HG03432 (cell line): ENCODE measurements around the gene ACTMAP.

Experiments
- ATAC-seq: cut with Tn5 transposase; IDR thresholded peaks from one replicate; pipeline ENCODE4 v1.9.1; 2021; ENCODE audit warnings: mild to moderate bottlenecking, moderate library complexity; ENCODE audit not compliant: unreplicated experiment

The ACTMAP gene

GRCh38 chr19:40721936-40722661, 28.2 kb downstream of the ACTMAP start:
- no peak for ATAC-seq

- ATAC-seq, result no peak
Measured at GRCh38 chr19:40721140-40721486, 29.2 kb downstream of the ACTMAP start.

GRCh38 chr19:40719414-40719894, 30.8 kb downstream of the ACTMAP start:
- no peak for ATAC-seq

- ATAC-seq, result no peak
Measured at GRCh38 chr19:40718774-40719391, 31.4 kb downstream of the ACTMAP start.

GRCh38 chr19:40717880-40718773, 32.1 kb downstream of the ACTMAP start:
- no peak for ATAC-seq

GRCh38 chr19:40717325-40717879, 32.9 kb downstream of the ACTMAP start:
- ATAC-seq, result no peak

GRCh38 chr19:40716482-40717324, 33.6 kb downstream of the ACTMAP start, which contains the start of the genes COQ8B and ITPKC:
TSS of gene COQ8B (minus strand) at chr19:40716886. CDS start at chr19:40714632, 2,254 bp downstream.
TSS of gene ITPKC (plus strand) at chr19:40717112. CDS start at chr19:40717136, 24 bp downstream.
- peak; percentile 69 for ATAC-seq

- ATAC-seq, result no peak
Measured at GRCh38 chr19:40716031-40716481, 34.2 kb downstream of the ACTMAP start.

- ATAC-seq, result peak; percentile 61
Measured at GRCh38 chr19:40714441-40715299, 35.6 kb downstream of the ACTMAP start.

GRCh38 chr19:40713939-40714338, 36.3 kb downstream of the ACTMAP start:
- ATAC-seq, result no peak

- no peak for ATAC-seq
Measured at GRCh38 chr19:40709817-40710216, 40.5 kb downstream of the ACTMAP start.

GRCh38 chr19:40707615-40708014, 42.7 kb downstream of the ACTMAP start:
- no peak for ATAC-seq

- ATAC-seq, result no peak
Measured at GRCh38 chr19:40705950-40706619, 44.2 kb downstream of the ACTMAP start.

- ATAC-seq, result no peak
Measured at GRCh38 chr19:40705362-40705651, 45.0 kb downstream of the ACTMAP start.

- no peak for ATAC-seq
Measured at GRCh38 chr19:40704491-40705361, 45.6 kb downstream of the ACTMAP start.

GRCh38 chr19:40703029-40703755, 47.1 kb downstream of the ACTMAP start:
- ATAC-seq, result no peak
